SK-N-SH treated with all-trans-retinoic acid at 6 μM for 48 hours (cell line): ENCODE measurements around the gene GRIA3.

ENCODE experiments used
- ATAC-seq: fragments of 200-7000 bp; cut with Tn5 transposase; 3 replicates; pipeline ENCODE4 v1.9.1; 2020; ENCODE audit warnings: mild to moderate bottlenecking, moderate library complexity
- CSDC2 ChIP-seq: fragments of 250-450 bp; sonication (Bioruptor Pico); IDR thresholded peaks from 2 replicates; pipeline ENCODE4 v1.5.0; 2020; ENCODE audit warnings: mild to moderate bottlenecking, moderate library complexity
- ESRRG ChIP-seq: fragments of 250-450 bp; sonication (Bioruptor Pico); IDR thresholded peaks from 2 replicates; pipeline ENCODE4 v1.6.1; 2021; ENCODE audit warnings: mild to moderate bottlenecking
- GLIS3 ChIP-seq: fragments of 250-450 bp; sonication (Bioruptor Pico); IDR thresholded peaks from 2 replicates; pipeline ENCODE4 v1.5.0; 2020; ENCODE audit warnings: mild to moderate bottlenecking, moderate library complexity
- ISL1 ChIP-seq: fragments of 250-450 bp; sonication (Bioruptor Pico); IDR thresholded peaks from 2 replicates; pipeline ENCODE4 v2.1.2; 2022; ENCODE audit warnings: mild to moderate bottlenecking, moderate library complexity
- OSR1 ChIP-seq: fragments of 250-450 bp; sonication (Bioruptor Pico); IDR thresholded peaks from 2 replicates; pipeline ENCODE4 v1.8.0; 2022; ENCODE audit warnings: moderate library complexity, mild to moderate bottlenecking, inconsistent platforms
- PPARA ChIP-seq: fragments of 250-450 bp; sonication (Bioruptor Pico); IDR thresholded peaks from 2 replicates; pipeline ENCODE4 v1.5.0; 2020; ENCODE audit warnings: mild to moderate bottlenecking, borderline replicate concordance
- RARB ChIP-seq: fragments of 250-450 bp; sonication (Bioruptor Pico); IDR thresholded peaks from 2 replicates; pipeline ENCODE4 v1.8.0; 2021; ENCODE audit warnings: mild to moderate bottlenecking, moderate library complexity
- SNAI2 ChIP-seq: fragments of 250-450 bp; sonication (Bioruptor Pico); IDR thresholded peaks from 2 replicates; pipeline ENCODE4 v1.5.0; 2020; ENCODE audit warnings: mild to moderate bottlenecking, moderate library complexity
- TCF4 ChIP-seq: fragments of 250-450 bp; sonication (Bioruptor Pico); IDR thresholded peaks from 2 replicates; pipeline ENCODE4 v1.8.0; 2021; ENCODE audit warnings: mild to moderate bottlenecking, moderate library complexity, borderline replicate concordance
- TOX ChIP-seq: fragments of 250-450 bp; sonication (Bioruptor Pico); IDR thresholded peaks from 2 replicates; pipeline ENCODE4 v1.8.0; 2021; ENCODE audit warnings: mild to moderate bottlenecking, moderate library complexity, borderline replicate concordance
- ZC3H10 ChIP-seq: fragments of 250-450 bp; sonication (Bioruptor Pico); IDR thresholded peaks from 2 replicates; pipeline ENCODE4 v1.5.1; 2021; ENCODE audit warnings: mild to moderate bottlenecking, moderate library complexity
- ZFP3 ChIP-seq: fragments of 250-450 bp; sonication (Bioruptor Pico); IDR thresholded peaks from 2 replicates; pipeline ENCODE4 v1.5.0; 2020; ENCODE audit warnings: mild to moderate bottlenecking, moderate library complexity
- ZFP30 ChIP-seq: fragments of 450-650 bp; formaldehyde crosslinking; IDR thresholded peaks from 2 replicates; pipeline ENCODE4 v1.5.0; 2022; ENCODE audit warnings: mild to moderate bottlenecking, moderate library complexity
- ZNF565 ChIP-seq: fragments of 450-650 bp; formaldehyde crosslinking; conservative IDR thresholded peaks from 2 replicates; pipeline ENCODE4 v1.5.0; 2020; ENCODE audit warnings: low read depth, mild to moderate bottlenecking, moderate library complexity
- ZNF70 ChIP-seq: fragments of 450-650 bp; formaldehyde crosslinking; IDR thresholded peaks from 2 replicates; pipeline ENCODE4 v1.5.0; 2020; ENCODE audit warnings: mild to moderate bottlenecking, moderate library complexity
- ZNF8 ChIP-seq: fragments of 450-650 bp; formaldehyde crosslinking; IDR thresholded peaks from 2 replicates; pipeline ENCODE4 v1.5.0; 2020; ENCODE audit warnings: mild to moderate bottlenecking, moderate library complexity
- TF ChIP-seq, protein P1 (sequence below): fragments of 250-450 bp; sonication (Bioruptor Pico); IDR thresholded peaks from 2 replicates; pipeline ENCODE4 v1.5.1; 2020; ENCODE audit warnings: low read depth, mild to moderate bottlenecking, moderate library complexity
- TF ChIP-seq, protein P2 (sequence below): fragments of 250-450 bp; sonication (Bioruptor Pico); IDR thresholded peaks from 2 replicates; pipeline ENCODE4 v1.8.0; 2020; ENCODE audit warnings: mild to moderate bottlenecking, moderate library complexity, borderline replicate concordance
- TF ChIP-seq, protein P3 (sequence below): fragments of 250-450 bp; sonication (Bioruptor Pico); IDR thresholded peaks from 2 replicates; pipeline ENCODE4 v1.5.0; 2020; ENCODE audit warnings: mild to moderate bottlenecking, moderate library complexity
- TF ChIP-seq, protein P4 (sequence below): fragments of 250-450 bp; sonication (Bioruptor Pico); IDR thresholded peaks from 2 replicates; pipeline ENCODE4 v1.8.0; 2021; ENCODE audit warnings: low read depth, mild to moderate bottlenecking, moderate library complexity, borderline replicate concordance
- TF ChIP-seq, protein P5 (sequence below): fragments of 250-450 bp; sonication (Bioruptor Pico); IDR thresholded peaks from 2 replicates; pipeline ENCODE4 v1.5.1; 2021; ENCODE audit warnings: mild to moderate bottlenecking, moderate library complexity

GRIA3 gene

DNA sequence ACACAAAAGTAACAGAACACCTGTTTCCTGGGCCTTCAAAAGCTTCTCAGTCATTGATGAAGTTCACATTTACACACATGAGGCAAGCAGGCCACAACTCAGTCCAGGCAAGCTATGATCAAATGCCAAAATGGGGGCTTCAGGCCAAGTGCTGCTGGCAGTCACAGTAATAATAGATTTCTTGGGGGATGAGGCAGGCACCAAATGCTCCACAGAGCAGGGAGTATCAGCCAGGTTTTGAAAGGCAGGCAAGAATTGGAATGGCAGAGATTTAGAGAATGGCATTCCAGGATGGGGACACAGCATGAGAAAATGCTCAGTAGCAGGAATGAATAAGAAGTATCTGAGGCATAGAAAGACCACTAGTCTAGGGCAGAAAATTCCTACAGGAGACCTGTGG, 52.8 kb downstream of the GRIA3 start:
- no peak for ATAC-seq

DNA sequence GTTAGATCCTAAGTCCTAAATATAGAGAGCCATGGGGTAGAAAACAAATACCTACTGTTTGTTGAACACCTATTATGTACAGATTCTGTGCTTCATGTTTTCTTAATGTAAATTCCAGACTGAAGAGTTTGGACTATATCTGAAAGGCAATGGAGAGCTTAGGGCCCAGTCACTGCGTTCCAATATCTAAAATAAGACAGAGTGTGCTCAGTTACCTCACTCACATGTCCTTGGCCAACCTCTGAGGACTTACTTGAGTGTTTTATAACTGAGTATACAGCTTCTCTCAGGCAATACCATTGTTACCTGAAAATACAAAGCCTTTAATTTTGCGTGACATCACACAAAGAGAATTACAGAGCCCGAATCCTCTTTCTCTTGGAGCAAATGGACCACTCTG, 53.2 kb downstream of the GRIA3 start:
- ATAC-seq, result no peak

More for the DNA sequence above, 52.8 kb downstream of the GRIA3 start:
- no peak for TF ChIP-seq ZNF565 (CRISPR knock-in tag)
- no peak for TF ChIP-seq ZFP30 (CRISPR knock-in tag)
- no peak for TF ChIP-seq OSR1 (CRISPR knock-in tag)
- TF ChIP-seq TCF4, result no peak
- TF ChIP-seq CSDC2 (CRISPR knock-in tag), result no peak
- no peak for TF ChIP-seq PPARA (CRISPR knock-in tag)
- no peak for TF ChIP-seq SNAI2
- TF ChIP-seq, protein P1, sequence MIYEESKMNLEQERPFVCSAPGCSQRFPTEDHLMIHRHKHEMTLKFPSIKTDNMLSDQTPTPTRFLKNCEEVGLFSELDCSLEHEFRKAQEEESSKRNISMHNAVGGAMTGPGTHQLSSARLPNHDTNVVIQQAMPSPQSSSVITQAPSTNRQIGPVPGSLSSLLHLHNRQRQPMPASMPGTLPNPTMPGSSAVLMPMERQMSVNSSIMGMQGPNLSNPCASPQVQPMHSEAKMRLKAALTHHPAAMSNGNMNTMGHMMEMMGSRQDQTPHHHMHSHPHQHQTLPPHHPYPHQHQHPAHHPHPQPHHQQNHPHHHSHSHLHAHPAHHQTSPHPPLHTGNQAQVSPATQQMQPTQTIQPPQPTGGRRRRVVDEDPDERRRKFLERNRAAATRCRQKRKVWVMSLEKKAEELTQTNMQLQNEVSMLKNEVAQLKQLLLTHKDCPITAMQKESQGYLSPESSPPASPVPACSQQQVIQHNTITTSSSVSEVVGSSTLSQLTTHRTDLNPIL (CRISPR knock-in tag), result no peak
- no peak for TF ChIP-seq ZNF8
- TF ChIP-seq ZFP3, result no peak
- no peak for TF ChIP-seq ISL1 (CRISPR knock-in tag)
- TF ChIP-seq ZNF70 (CRISPR knock-in tag), result no peak

DNA sequence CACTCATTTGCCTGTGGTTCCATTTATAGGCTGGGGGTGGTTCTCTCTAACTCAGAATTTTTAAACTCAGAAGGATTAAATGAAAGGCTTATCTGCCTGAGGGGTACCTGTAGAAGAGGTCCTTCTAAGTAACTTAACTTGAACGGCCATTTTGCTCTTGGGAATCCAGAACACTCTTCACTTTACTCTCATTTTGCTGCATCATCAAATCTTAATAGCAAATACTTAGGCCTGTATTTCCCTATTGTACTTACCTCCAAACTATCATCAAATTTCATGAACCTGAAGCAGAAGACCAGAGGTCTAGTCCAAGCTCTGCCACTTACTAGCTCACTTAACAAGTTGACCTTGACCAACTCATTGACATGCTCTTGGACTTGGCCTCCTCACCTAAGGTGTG, 70.4 kb downstream of the GRIA3 start:
- ATAC-seq, result no peak
- TF ChIP-seq, protein P2, sequence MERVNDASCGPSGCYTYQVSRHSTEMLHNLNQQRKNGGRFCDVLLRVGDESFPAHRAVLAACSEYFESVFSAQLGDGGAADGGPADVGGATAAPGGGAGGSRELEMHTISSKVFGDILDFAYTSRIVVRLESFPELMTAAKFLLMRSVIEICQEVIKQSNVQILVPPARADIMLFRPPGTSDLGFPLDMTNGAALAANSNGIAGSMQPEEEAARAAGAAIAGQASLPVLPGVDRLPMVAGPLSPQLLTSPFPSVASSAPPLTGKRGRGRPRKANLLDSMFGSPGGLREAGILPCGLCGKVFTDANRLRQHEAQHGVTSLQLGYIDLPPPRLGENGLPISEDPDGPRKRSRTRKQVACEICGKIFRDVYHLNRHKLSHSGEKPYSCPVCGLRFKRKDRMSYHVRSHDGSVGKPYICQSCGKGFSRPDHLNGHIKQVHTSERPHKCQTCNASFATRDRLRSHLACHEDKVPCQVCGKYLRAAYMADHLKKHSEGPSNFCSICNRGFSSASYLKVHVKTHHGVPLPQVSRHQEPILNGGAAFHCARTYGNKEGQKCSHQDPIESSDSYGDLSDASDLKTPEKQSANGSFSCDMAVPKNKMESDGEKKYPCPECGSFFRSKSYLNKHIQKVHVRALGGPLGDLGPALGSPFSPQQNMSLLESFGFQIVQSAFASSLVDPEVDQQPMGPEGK (CRISPR knock-in tag), result no peak
- TF ChIP-seq ZNF70 (CRISPR knock-in tag) (no peak), ESRRG (no peak), RARB (CRISPR knock-in tag) (no peak), PPARA (CRISPR knock-in tag) (no peak), OSR1 (CRISPR knock-in tag) (no peak), ZNF8 (no peak), CSDC2 (CRISPR knock-in tag) (no peak), ZC3H10 (CRISPR knock-in tag) (no peak), ISL1 (CRISPR knock-in tag) (no peak), GLIS3 (no peak), ZFP30 (CRISPR knock-in tag) (no peak), TOX (CRISPR knock-in tag) (no peak), SNAI2 (no peak), ZFP3 (no peak), ZNF565 (CRISPR knock-in tag) (no peak)
- TF ChIP-seq, protein P1 (CRISPR knock-in tag), result no peak
- TF ChIP-seq, protein P3, sequence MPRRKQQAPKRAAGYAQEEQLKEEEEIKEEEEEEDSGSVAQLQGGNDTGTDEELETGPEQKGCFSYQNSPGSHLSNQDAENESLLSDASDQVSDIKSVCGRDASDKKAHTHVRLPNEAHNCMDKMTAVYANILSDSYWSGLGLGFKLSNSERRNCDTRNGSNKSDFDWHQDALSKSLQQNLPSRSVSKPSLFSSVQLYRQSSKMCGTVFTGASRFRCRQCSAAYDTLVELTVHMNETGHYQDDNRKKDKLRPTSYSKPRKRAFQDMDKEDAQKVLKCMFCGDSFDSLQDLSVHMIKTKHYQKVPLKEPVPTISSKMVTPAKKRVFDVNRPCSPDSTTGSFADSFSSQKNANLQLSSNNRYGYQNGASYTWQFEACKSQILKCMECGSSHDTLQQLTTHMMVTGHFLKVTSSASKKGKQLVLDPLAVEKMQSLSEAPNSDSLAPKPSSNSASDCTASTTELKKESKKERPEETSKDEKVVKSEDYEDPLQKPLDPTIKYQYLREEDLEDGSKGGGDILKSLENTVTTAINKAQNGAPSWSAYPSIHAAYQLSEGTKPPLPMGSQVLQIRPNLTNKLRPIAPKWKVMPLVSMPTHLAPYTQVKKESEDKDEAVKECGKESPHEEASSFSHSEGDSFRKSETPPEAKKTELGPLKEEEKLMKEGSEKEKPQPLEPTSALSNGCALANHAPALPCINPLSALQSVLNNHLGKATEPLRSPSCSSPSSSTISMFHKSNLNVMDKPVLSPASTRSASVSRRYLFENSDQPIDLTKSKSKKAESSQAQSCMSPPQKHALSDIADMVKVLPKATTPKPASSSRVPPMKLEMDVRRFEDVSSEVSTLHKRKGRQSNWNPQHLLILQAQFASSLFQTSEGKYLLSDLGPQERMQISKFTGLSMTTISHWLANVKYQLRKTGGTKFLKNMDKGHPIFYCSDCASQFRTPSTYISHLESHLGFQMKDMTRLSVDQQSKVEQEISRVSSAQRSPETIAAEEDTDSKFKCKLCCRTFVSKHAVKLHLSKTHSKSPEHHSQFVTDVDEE (CRISPR knock-in tag), result no peak
- TF ChIP-seq, protein P4, sequence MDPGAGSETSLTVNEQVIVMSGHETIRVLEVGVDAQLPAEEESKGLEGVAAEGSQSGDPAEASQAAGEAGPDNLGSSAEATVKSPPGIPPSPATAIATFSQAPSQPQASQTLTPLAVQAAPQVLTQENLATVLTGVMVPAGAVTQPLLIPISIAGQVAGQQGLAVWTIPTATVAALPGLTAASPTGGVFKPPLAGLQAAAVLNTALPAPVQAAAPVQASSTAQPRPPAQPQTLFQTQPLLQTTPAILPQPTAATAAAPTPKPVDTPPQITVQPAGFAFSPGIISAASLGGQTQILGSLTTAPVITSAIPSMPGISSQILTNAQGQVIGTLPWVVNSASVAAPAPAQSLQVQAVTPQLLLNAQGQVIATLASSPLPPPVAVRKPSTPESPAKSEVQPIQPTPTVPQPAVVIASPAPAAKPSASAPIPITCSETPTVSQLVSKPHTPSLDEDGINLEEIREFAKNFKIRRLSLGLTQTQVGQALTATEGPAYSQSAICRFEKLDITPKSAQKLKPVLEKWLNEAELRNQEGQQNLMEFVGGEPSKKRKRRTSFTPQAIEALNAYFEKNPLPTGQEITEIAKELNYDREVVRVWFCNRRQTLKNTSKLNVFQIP (CRISPR knock-in tag), result no peak
- TF ChIP-seq, protein P5, sequence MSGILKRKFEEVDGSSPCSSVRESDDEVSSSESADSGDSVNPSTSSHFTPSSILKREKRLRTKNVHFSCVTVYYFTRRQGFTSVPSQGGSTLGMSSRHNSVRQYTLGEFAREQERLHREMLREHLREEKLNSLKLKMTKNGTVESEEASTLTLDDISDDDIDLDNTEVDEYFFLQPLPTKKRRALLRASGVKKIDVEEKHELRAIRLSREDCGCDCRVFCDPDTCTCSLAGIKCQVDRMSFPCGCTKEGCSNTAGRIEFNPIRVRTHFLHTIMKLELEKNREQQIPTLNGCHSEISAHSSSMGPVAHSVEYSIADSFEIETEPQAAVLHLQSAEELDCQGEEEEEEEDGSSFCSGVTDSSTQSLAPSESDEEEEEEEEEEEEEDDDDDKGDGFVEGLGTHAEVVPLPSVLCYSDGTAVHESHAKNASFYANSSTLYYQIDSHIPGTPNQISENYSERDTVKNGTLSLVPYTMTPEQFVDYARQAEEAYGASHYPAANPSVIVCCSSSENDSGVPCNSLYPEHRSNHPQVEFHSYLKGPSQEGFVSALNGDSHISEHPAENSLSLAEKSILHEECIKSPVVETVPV (CRISPR knock-in tag), result no peak

More for the DNA sequence above, 53.2 kb downstream of the GRIA3 start:
- TF ChIP-seq ZNF565 (CRISPR knock-in tag) (no peak), SNAI2 (no peak)
